Lung (tissue), 12 donors: ENCODE measurements around the gene UIMC1. TPM values are rescaled to one million over a fixed set of nuclear protein-coding genes. Genes with fewer than 3 reads are reported as not detected.

Source experiments
- ATAC-seq: fragments of 200-7000 bp; cut with Tn5 transposase; one replicate; pipeline ENCODE4 v1.9.1; 2020; ENCODE audit warnings: moderate number of reproducible peaks; ENCODE audit not compliant: insufficient read depth, low FRiP score
- DNase-seq, 3 donors: peaks; one replicate each; pipeline ENCODE4 v3.0.0-alpha.2; 2013 to 2017
- H3K27ac ChIP-seq, 2 donors: one replicate each; pipeline ENCODE4 v1.5.1; 2013; ENCODE audit warnings: mild to moderate bottlenecking in 2 of 2, moderate library complexity in 2 of 2, control low read depth in 1 of 2, inconsistent platforms in 1 of 2, low read depth in 1 of 2, low read length in 1 of 2
- H3K27me3 ChIP-seq, 3 donors: one replicate each; pipeline ENCODE4 v1.5.1; 2013; ENCODE audit warnings: low read length in 2 of 3; ENCODE audit not compliant: control insufficient read depth in 3 of 3, insufficient read depth in 3 of 3
- H3K36me3 ChIP-seq, 4 donors: one replicate each; pipeline ENCODE4 v1.5.1; 2013; ENCODE audit warnings: low read length in 4 of 4, mild to moderate bottlenecking in 1 of 4, moderate library complexity in 1 of 4; ENCODE audit not compliant: control insufficient read depth in 4 of 4, insufficient read depth in 4 of 4
- H3K4me1 ChIP-seq, 5 donors: one replicate each; pipeline ENCODE4 v1.5.1; 2013; ENCODE audit warnings: low read length in 5 of 5, mild to moderate bottlenecking in 2 of 5, moderate library complexity in 1 of 5; ENCODE audit not compliant: control insufficient read depth in 5 of 5, insufficient read depth in 5 of 5
- H3K4me3 ChIP-seq: one replicate; pipeline ENCODE4 v1.5.1; 2013; ENCODE audit warnings: mild to moderate bottlenecking, control low read depth, moderate library complexity
- H3K9ac ChIP-seq, 2 donors: one replicate each; pipeline ENCODE4 v1.5.1; 2013; ENCODE audit warnings: low read length in 2 of 2, control low read depth in 1 of 2; ENCODE audit not compliant: insufficient read depth in 1 of 2
- H3K9me3 ChIP-seq, 4 donors: one replicate each; pipeline ENCODE4 v1.5.1; 2013; ENCODE audit warnings: low read length in 3 of 4, mild to moderate bottlenecking in 1 of 4, moderate library complexity in 1 of 4; ENCODE audit not compliant: control insufficient read depth in 4 of 4, insufficient read depth in 3 of 4
- WGBS, 2 donors: extraction: QIAGEN DNeasy Blood & Tissue Kit; methylation state at CpG; one replicate each; pipeline ENCODE4 v1.1.7; 2013; 5-methylcytosine and 5-hydroxymethylcytosine counted together
- polyA plus RNA-seq, 2 donors: library from polyadenylated mRNA; stranded (reverse); fragments of 200-250 nt; gene quantifications; one replicate each; pipeline ENCODE4 v1.2.1, GENCODE V29; 2013
- total RNA-seq, 2 donors: library from RNA; depleted of rRNA in 1 of 2; stranded (reverse); fragments of >200 nt in 1 of 2; gene quantifications; one replicate each; pipeline ENCODE4 v1.2.1, GENCODE V29; 2014 to 2021
- TF ChIP-seq, protein P1 (sequence below): IDR thresholded peaks from 2 replicates; pipeline ENCODE4 v1.5.1; 2012; ENCODE audit warnings: mild to moderate bottlenecking; ENCODE audit errors: control extremely low read depth, extremely low read depth
- donor health status: control.
- donor health status: control.
- donor health status: Bipolar disorder and iron deficiency.
- donor health status: healthy.
- donor health status: DM: yes; HTN: yes; CAD: no.

The UIMC1 gene
- total and polyA plus RNA-seq, 4 donors = 21.6 to 50.8 (median 27.9) TPM

GRCh38 chr5:176884571-176884890, 122.0 kb downstream of the UIMC1 start:
- H3K9ac ChIP-seq = no peak overlapping the region
- ATAC-seq (no peak), DNase-seq (no peak)
- no peak overlapping the region for H3K27ac ChIP-seq
- TF ChIP-seq, protein P1, sequence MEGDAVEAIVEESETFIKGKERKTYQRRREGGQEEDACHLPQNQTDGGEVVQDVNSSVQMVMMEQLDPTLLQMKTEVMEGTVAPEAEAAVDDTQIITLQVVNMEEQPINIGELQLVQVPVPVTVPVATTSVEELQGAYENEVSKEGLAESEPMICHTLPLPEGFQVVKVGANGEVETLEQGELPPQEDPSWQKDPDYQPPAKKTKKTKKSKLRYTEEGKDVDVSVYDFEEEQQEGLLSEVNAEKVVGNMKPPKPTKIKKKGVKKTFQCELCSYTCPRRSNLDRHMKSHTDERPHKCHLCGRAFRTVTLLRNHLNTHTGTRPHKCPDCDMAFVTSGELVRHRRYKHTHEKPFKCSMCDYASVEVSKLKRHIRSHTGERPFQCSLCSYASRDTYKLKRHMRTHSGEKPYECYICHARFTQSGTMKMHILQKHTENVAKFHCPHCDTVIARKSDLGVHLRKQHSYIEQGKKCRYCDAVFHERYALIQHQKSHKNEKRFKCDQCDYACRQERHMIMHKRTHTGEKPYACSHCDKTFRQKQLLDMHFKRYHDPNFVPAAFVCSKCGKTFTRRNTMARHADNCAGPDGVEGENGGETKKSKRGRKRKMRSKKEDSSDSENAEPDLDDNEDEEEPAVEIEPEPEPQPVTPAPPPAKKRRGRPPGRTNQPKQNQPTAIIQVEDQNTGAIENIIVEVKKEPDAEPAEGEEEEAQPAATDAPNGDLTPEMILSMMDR = no peak
- H3K27me3 ChIP-seq = no peaks in the 10 kb centered on the region
- peaks cover 0 to 4% (median 0%) of the 10 kb centered on the region in 5 donors for H3K4me1 ChIP-seq
- H3K36me3 ChIP-seq = no peaks in the 10 kb centered on the region
- 72 to 80% methylated on average over 4 of the region's 4 CpGs for WGBS, 2 donors
- H3K9me3 ChIP-seq = no peaks in the 10 kb centered on the region
- no peak overlapping the region for H3K4me3 ChIP-seq

DNA sequence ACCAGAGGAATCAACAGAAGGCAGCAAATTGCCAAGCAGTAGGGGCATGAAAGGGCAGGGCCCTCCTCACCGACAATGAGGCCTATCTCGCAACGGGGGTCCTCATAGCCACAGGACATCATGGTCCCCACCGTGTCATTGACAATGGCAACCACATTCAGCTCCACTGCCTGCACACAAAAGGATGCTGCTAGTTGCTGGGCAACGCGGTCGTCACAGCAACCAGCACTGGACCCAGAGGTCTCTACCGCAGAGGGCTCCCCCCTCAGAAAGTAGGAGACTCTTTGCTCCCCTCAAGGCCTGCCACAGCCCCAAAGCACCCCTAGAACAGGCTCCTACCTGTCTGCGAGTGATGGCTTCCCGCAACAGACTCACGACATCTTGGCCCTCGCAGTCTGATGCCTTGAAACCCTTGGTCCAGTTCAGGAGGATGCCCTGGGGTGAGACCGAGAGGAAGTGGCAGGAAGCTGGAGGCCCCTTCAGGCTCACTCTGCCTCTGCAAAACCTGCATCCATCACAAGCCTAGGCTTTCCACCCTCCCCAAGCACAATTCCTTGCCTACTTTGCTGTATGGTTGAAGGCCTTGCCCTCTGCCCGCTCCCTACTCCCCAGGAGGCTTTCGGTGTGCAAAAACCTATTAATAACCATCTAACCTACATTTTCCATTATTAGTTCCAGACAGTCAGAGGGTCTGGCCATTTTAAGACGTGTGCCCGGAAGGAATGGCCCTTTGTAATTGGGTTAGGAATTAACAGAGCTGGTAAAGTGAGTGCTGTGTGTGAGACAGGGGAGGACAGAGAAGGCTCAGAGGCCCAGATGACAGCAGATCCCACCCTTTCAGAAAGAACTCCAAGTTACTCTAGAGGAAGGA, 122.6 kb downstream of the UIMC1 start:
- WGBS, 2 donors = 91 to 94% methylated on average over 17 of the region's 17 CpGs
- Histone ChIP-seq H3K4me1 (peaks cover 0 to 4% (median 0%) of the 10 kb centered on the region in 5 donors), H3K27ac (no peak overlapping the region), H3K9ac (no peak overlapping the region), H3K27me3 (no peaks in the 10 kb centered on the region), H3K36me3 (no peaks in the 10 kb centered on the region), H3K9me3 (no peaks in the 10 kb centered on the region), H3K4me3 (no peak overlapping the region)
- DNase-seq = no peak
- ATAC-seq = no peak
- TF ChIP-seq, protein P1 = no peak

DNA sequence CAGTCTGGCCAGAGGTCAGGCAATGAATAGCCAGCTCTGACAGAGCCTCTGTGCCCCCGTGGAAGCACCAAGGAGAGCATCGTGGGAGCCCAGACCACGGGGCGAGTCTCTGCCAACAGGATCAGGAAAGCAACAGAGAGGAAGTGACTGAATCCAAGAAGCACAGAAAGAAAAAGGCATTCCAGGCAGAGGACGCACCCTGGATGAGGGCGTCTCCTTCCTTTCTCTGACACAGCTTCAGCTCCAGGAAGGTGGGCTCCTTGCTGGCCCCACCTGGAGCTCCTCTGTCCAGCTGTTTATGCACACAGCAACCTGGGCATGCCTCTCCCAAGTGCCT, 124.0 kb downstream of the UIMC1 start:
- no peak for ATAC-seq

More for the DNA sequence above, 124.0 kb downstream of the UIMC1 start:
- Histone ChIP-seq H3K36me3 (no peaks in the 10 kb centered on the region), H3K4me1 (peaks cover 0 to 4% (median 0%) of the 10 kb centered on the region in 5 donors), H3K9me3 (no peaks in the 10 kb centered on the region), H3K4me3 (no peak overlapping the region), H3K27ac (no peak overlapping the region), H3K27me3 (peaks cover 0 to 4% (median under 1%) of the 10 kb centered on the region in 3 donors), H3K9ac (no peak overlapping the region)
- 47 to 63% methylated on average over 6 of the region's 6 CpGs for WGBS, 2 donors
- TF ChIP-seq, protein P1 = no peak
- DNase-seq = no peak
